Activated naive CD4-positive, alpha-beta T cell treated with anti-CD3 and anti-CD28 coated beads, Interleukin-2, amount 50 U/mL, for 16 hours (primary cell): ENCODE results near the gene FOXK1.

Experiments used
- DNase-seq: peaks from one replicate; pipeline ENCODE4 v3.0.0-alpha.2; 2020

Gene FOXK1

DNA sequence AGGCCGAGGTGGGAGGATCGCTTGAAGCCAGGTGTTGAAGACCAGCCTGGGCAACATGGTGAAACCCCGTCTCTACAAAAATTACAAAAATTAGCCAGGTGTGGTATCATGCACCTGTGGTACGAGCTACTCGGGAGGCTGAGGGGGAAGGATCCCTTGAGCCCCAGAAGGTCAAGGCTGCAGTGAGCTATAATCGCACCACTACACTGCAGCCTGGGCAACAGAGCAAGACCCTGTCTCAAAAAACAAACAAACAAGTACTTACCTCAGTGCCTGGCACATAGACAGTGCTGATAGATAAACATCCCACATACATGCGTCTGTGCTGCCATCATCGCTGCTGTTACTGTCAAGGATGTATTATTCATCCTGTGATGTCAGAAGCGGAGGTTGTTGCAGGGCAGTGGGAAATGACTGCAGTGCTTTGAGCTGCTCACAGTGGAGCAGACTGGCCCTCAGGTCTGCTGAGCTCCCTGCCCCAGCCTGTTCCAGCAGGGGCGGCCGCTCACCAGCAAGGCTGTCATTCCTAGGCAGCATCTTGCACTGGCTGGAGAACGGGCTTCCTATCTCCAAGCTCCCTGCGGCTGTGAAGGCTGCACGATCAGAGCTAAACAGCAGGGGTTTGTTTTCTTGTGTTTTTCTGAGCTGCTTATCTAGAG, 18.6 kb downstream of the FOXK1 start:
- DNase-seq, result no peak

DNA sequence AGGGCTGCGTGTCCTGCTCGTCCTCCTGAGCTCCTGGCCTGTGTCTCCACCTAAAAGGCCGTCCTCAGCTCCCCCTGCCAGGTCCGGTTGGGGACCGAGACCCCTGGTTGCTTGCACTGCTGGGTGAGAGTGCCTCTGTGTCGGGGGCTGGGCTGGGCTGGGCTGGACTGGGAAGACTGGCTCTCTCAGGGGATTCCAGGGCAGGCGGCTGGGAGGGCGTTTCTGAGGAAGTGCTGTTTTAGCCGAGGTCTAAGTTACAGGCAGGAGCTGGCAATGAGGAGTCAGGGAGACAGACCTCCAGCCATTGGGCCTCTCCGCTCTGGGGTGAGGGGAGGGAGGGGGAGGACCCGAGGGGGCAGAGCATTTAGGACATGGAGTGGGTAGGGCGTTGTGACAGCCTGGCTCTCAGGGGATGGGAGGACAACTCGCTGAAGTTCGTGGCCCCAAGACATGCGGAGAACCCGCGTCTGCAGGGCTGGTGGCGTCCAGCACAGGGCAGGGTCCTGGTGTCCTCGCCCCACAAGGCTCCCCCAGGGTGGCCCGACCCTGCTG, 20.9 kb downstream of the FOXK1 start:
- DNase-seq, result no peak

DNA sequence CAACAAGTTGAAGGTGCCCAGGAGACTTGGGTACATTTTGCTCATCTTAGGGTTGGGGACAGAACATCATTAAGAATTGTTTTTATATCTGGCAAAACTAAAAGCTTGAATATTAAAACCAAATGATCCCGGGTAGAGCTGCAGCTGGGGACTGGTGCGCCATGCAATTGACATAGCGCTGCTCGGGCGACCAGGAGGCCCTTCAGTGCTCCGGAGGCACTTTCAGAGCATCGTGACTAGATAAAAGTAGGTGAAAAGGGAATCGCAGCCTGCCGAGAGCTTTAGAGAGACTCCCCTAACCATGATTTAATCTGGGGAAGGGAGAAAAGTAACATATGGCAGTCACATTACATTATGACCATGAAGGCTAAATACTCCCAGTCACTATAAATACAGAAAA, 21.4 kb downstream of the FOXK1 start:
- no peak for DNase-seq

DNA sequence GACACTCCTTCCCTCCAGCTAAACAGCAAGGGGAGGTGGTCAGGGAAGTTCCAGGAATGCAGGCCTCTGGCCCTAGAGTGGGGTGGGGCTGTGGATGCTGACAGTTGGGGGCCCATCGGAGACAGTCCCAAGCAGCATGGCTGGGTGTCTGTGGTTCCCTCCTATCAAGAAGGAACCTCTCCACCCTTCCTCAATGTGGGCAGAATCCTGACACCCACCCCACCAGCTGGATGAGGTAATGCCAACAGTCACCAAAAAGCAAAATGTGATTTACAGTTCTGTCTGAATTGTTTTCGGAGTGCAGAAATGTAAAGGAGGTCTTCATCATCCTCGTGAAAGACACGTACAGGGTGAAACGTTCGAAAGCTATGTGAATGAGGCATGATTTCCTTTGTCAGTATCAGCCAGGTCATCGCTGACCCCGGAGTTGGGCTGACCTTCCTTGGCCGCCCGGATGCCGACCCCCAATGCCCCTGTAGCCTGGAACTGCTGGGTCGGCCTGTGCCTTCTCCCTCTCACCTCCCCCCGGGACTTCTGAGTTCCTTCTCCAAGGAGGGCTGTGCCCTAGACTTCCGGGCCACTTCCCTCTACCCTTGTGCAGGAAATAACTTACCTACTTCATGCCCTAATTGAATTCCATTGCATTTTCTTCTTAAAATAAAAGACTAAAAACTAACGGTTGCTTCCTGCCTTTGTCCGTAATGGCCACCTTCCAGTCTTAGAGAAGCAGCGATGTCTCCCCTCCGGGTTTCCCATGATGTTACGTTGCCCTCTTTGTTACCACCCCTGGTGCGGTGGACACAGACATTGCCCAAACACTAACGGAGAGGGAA, 24.5 kb downstream of the FOXK1 start:
- DNase-seq, result no peak

DNA sequence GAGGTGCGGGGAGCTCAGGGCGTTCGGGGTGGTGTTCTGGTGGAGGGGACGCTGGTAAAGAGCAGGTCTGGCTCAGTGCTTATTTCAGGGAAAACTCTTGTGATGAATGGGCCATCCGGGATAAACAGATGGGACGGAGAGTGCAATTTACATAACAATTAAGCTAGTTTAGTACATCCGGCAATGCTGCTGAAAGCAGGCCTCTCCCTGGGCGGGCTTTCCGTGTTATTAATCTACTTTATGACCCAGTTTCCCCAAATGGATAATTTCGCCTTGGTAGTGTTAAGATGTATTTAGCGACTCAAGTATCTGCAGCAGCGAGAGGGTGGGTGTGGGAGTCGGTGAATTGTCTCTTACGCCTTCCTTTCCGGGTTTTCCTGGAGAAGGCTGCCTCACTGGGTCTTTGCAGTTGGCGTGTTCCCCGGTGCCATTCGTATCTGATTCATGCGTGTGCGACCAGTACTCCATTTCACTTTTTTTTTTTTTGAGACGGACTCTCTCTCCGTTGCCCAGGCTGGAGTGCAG, 25.2 kb downstream of the FOXK1 start:
- no peak for DNase-seq

DNA sequence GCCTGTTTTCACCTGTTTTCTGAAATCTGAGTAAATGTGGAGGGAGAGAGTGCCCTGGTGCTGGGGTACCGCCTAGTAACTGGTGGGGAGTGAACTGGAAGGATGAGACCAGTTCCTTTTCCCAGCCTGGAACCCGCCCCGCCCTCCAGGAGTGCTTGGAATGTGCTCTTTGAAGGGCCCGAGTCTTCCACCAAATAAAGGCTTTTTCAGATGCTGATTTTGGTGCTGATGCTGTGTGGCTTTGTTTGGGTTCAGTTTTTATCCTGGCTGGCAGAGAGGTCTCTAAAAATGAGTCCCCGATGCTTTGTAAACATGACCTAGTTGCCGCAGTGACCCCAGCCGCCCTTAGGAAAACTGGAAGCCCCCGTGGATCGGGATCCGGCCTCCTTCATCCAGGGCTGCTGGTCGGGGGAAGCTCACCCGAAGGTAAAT, 25.9 kb downstream of the FOXK1 start:
- no peak for DNase-seq

DNA sequence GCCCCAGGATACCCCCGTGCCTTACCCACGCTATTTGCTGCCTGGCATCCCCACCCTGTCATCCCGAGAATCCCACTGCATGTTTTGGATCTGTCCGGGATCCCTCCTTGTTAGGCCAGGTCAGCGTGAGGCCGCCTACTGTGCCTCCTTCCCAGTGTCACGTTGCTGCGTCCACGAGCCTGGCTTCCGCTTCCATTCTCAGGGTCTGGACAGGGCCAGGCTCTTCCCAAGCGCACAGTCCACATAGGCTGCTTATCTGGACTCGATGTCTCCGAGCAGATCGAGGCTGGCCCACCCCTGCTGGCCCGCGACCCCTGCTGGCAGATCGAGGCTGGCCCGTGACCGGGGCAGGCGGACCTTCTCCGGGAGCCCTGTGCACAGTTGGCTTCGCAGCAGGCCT, 27.1 kb downstream of the FOXK1 start:
- no peak for DNase-seq

DNA sequence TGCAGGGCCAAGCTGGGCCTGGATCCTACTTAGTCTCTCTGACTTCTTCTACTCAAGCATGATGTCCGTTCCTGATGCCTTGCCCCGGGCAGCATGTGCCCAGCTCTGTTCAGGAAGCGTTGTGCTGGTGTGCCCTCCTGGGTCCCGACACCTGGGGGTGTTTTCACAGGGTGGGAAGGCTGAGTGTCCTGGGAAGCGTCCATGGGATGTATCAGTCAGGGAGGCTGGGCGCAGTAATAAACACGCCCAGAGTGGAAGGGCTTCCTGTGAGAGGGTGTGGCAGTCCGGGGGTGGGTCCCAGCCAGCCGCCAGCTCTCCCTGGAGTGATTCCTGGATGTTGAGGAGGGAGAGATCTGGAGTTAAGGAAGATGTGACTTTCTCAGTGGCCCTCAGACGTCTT, 29.0 kb downstream of the FOXK1 start:
- DNase-seq, result no peak

DNA sequence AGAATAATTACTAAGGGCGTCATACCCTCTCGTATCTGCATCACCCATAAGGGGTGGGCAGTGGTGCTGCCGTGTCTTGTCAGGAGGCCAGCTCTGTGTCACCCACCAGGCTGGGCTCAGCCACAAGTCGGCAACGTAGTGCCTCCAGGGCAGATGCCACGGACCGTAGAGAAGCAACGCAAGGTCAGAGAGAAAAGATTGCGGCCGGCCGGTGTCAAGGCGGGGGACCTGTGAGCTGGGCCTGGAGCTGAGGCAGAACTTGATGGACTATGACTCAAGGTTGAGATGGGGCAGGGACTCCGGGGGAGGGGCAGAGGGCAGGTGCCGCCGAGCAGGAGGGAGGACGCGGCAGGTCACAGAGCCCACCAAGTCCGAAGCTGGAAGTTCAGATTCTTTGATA, 29.5 kb downstream of the FOXK1 start:
- no peak for DNase-seq

DNA sequence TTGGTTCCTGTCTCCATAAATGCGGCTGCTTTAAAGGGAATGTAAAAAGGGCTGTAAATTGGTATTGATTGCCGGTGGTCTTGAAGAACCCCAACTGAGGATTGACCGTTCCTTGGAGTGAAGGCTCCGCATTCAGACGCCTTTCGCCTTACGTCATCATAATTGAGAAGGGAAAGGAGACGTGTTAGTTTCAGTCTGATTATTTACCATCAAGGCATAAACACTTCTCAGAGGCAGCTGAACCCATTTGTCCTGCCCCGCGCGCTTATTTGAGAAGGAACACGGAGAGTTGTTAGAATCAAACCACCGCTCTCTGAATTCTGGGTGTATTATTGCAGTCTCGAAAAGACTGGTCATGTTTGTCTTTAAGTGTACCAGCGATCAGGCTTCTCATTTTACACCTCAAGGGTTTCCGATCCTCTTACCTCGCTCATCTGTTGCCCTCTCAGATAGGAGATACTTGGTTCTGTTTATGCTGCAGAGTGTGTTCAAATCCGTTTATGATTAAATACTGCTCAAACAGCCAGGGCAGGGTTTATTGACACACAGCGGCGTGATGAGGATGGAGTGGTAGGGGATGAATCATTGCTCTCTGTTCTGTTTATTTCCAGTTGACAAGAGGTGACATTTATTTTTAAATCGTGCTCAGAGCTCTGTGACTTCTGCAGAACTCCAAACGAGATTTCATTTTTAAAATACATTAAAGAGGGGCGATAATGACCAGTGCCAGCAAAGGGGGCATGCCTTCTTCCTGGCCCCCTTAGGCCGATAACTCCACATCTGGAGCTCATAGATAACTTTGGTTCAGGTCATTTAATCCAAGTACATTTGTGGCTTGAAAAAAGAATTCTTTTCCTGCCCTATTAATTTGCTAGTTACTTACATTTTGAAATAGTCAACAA, 30.4 kb downstream of the FOXK1 start:
- DNase-seq, result no peak

DNA sequence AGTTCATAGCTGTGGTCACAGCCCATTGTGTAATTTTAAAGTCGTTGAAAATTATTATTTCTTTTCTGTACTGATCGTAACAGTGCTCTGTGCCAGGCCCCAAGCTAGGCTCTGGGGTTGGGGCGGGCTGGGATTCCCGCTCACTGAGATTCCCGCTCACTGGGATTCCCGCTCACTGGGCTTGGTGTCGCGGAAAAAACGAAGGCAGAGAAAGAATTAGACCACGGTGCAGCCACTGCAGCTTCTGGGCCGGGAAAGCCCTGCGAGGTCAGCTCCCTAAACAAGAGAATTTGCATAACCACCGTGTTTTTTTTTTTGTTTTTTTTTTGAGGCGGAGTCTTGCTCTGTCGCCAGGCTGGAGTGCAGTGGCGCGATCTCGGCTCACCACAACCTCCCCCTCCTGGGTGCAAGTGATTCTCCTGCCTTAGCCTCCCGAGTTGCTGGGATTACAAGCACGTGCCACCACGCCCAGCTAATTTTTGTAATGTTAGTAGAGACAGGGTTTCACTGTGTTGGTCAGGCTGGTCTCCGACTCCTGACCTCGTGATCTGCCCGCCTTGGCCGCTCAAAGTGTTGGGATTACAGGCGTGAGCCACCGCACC, 31.2 kb downstream of the FOXK1 start:
- no peak for DNase-seq

DNA sequence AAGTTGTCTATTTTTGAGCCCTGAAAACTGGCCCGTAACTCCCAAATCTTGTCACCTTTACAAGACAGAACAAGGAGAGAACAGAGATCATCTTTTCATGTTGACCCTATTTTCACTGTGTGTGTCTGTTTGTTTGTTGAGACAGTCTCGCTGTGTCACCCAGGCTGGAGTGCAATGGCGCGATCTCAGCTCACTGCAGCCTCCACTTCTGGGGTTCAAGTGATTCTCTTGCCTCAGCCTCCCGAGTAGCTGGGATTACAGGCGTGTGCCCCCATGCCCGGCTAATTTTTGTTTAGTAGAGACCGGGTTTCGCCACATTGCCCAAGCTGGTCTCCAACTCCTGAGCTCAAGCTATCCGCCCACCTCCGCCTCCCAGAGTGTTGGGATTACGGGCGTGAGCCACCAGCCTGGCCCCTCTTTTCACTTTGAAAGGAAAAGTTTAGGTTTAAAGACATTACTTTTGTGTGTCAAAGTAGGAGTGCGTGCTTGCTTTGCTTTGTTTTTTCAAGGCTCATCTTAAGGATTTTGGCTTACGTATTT, 32.1 kb downstream of the FOXK1 start:
- DNase-seq, result no peak

DNA sequence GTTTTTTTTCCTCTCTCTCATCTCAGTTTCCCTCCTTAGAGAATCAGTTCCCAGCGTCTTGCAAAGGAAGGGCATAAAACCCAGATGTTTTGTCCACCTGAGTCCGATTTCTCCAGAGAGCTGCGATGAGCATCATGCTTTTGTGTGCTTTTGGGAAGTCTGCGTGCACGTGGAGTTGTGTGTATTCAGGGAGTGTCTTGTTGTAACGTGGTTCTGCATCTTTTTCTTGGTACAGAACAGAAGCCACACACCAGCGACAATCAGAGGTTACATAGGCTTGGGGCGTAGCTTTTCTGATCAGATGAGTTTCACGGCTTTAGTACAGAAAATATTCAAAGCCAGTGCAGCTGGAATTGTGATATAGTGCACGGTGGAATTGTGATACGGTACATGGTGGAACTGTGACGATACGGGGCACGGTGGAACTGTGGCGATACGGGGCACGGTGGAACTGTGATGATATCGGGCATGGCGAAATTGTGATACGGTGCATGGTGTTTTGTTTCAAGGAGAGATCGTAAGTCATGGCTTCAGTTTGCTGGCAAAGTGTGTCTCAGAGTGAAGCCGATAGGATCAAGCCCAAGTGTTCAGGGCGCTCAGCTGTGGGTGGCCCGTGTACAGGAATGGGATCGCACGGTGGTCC, 32.8 kb downstream of the FOXK1 start:
- DNase-seq, result no peak

DNA sequence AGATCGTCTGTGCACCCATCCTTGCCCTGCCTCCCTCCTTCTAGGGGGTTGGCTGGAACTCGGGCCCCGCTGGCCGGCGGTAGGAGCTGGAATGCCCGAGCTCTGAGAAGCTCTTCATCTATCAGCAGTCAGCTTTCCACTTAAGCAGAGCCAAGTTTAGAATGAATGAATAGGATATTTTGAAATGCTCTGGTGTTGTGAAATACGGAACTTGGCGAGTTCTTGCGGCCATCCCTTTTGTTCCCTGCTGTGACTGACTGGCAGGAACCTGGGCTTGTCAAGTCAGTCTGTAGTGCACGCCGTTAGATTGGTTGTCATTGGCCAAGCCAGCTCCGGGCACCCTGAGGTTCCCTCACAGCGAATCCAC, 33.3 kb downstream of the FOXK1 start:
- DNase-seq, result no peak

DNA sequence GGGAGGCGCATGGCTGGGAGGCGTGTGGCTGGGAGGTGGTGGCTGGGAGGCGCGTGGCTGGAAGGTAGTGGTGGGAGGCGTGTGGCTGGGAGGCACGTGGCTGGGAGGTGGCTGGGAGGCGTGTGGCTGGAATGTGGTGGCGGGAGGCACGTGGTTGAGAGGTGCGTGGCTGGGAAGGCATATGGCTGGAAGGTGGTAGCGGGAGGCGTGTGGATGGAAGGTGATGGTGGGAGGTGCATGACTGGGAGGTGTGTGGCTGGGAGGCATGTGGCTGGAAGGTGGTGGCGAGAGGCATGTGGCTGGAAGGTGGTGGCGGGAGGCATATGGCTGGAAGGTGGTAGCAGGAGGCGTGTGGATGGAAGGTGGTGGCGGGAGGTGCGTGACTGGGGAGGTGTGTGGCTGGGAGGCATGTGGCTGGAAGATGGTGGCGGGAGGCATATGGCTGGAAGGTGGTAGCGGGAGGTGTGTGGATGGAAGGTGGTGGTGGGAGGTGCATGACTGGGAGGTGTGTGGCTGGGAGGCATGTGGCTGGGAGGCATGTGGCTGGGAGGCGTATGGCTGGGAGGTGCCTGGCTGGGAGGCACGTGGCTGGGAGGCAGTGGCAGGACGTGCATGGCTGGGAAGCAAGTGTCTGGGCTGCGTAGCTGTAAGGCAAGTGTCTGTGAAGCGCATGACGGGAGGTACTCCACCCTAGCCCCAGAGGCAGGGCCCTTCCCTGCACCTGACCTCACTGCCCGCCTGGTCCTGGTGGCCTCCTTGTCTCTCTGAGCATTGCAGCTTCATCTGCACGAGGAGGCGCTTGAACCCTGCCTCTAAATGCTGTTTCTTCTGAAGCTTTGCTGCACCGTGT, 35.1 kb downstream of the FOXK1 start:
- no peak for DNase-seq

DNA sequence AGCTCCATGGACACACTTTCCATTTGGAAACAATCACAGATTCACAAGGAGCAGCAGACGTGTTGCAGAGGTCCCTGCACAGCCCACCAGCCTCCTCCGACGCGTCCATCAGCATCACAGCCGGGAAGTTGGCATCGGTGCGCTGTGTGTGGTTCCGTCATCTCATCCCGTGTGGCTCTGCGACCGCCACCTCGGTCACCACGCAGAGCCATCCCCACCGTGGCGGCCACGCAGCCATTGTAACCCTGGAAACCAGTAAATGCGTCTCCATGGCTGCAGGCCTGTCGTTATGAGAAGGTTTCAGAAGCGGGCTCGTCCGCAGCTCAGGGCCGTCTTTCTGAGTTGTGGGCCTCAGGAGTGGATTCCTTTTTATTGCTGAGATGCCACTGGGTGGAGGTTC, 36.0 kb downstream of the FOXK1 start:
- no peak for DNase-seq

DNA sequence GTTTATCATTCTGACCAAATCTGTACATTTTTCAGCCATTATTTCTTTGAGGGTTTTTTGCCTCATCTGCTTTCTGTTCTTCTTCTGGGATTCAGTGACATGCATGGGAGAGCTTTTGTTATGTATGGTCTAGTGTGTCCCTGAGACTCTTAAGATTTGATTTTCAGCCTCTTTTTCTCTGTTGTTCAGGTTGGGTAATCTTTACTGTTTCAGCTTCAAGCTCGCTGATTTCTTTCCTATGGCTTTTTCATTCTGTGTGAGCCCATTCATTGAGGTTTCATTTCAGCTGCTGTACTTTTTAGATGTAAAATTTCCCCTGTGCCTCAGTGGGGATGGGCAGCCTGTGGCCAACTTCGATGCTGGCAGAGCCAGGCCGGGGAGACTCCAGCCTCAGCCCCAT, 38.1 kb downstream of the FOXK1 start:
- DNase-seq, result no peak

DNA sequence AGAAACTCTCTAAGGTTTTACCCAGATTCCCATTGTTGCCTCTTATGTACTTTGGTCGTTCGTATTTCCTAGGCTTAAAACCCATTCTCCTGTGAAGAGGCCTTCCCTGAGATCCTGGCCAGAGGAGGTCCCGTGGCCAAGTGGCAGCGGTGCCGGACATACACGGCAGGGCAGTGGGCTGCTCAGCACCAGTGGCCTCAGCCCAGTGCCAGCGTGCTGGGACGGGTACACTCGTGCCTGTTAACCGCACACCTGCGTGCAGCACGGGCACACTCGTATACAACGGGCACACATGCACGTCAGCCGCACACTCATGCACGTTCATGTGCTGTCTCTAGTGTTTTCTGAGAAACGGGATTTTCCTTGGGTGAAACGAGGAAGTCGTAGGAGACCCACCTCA, 40.2 kb downstream of the FOXK1 start:
- DNase-seq, result no peak

DNA sequence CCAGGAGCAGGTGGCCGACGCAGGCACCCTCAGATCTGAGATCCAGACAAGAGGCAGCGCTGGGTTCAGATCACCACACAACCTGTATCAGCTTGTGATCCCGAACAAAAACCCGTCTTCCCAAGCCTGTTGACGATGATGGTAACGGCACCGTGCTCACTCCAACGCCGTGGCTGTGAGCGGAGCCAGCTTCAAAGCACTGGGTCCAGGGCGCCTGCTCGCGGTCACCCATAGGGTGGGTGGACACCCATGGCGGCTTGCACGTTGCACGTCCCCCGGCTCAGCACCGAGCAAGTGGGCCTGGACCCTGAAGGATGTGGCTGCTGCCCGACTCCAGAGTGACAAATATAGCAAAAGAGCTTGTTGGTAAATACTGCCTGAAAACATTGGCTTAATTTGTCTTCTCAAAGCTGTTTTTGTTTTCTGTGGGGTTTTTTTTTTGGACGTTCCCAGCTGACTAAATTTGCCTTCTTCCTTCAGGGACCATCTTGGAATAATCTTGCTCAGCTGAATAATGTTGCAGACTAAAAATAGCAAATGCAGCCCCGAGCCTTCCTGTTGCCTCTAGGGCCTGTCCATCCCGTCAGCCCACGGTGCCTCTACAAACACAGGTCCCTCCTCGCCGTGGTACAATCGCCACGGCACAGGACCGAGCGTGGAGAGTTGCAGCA, 41.0 kb downstream of the FOXK1 start:
- DNase-seq, result no peak

DNA sequence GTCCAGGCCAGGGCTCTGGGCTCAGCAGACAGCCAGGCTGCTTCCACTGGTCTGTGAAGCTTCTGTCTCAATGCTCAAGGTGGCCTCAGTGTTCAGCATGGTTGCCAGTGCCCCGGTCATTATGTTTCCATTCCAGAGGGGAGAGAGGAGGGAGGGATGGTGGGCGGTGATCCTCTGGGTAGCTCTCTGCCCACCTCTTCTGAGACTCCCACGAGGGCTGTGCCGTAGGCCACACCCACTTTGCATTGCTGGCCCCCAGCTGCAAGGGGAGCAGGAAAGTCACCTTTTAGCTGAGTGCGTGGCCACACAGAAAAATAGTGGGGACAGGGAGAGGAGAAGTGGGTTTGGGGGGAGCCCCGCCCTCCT, 42.5 kb downstream of the FOXK1 start:
- no peak for DNase-seq
